WERI-Rb-1 (cell line): ENCODE data around the gene SPECC1.

ENCODE experiments used
- DNase-seq: peaks from one replicate; pipeline ENCODE4 v3.0.0-alpha.2; 2020
- H3K27ac ChIP-seq: fragments of 250-450 bp; sonication (Bioruptor Pico); 2 replicates; pipeline ENCODE4 v1.5.1; 2020; ENCODE audit warnings: mild to moderate bottlenecking, moderate library complexity
- H3K27me3 ChIP-seq: fragments of 250-450 bp; sonication (Bioruptor Pico); 2 replicates; pipeline ENCODE4 v1.5.1; 2021; ENCODE audit warnings: mild to moderate bottlenecking, low read depth, moderate library complexity; ENCODE audit not compliant: insufficient read depth, severe bottlenecking
- H3K36me3 ChIP-seq: fragments of 250-450 bp; sonication (Bioruptor Pico); 2 replicates; pipeline ENCODE4 v1.5.1; 2020; ENCODE audit warnings: mild to moderate bottlenecking, moderate library complexity
- H3K4me3 ChIP-seq: 2 replicates; pipeline ENCODE4 v1.5.1; 2011; ENCODE audit warnings: low read depth, mild to moderate bottlenecking, control low read depth, low read length
- H3K9me3 ChIP-seq: fragments of 250-450 bp; sonication (Bioruptor Pico); 2 replicates; pipeline ENCODE4 v1.5.1; 2021; ENCODE audit warnings: mild to moderate bottlenecking, moderate library complexity; ENCODE audit not compliant: severe bottlenecking
- TF ChIP-seq, protein P1 (sequence below): IDR thresholded peaks from 2 replicates; pipeline ENCODE4 v1.5.1; 2011; ENCODE audit warnings: low read depth, mild to moderate bottlenecking, control low read depth, inconsistent platforms, low read length

SPECC1 gene

DNA sequence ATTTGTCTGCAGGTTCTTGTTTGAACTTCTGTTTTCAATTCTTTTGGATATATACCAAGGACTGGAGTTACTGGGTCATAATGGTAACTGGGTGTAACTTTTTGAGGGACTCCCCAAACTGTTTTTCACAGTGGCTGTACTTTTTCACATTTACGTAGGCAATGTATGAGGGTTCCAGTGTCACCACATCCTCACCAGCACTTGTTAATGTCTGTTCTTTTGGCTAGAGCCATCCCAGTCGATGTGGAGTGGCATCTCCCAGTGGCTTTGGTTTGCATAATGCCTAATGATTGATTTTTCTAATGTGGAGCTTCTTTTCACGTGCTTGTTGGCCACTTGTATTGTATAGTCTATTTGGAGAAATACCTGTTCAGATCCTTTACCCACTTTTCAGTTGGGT lies 59.3 kb downstream of the SPECC1 start:
- H3K9me3 ChIP-seq = no peaks in the 10 kb centered on the region
- no peak for DNase-seq
- H3K4me3 ChIP-seq = no peak overlapping the region
- no peaks in the 10 kb centered on the region for H3K27me3 ChIP-seq
- no peaks in the 10 kb centered on the region for H3K36me3 ChIP-seq
- TF ChIP-seq, protein P1, sequence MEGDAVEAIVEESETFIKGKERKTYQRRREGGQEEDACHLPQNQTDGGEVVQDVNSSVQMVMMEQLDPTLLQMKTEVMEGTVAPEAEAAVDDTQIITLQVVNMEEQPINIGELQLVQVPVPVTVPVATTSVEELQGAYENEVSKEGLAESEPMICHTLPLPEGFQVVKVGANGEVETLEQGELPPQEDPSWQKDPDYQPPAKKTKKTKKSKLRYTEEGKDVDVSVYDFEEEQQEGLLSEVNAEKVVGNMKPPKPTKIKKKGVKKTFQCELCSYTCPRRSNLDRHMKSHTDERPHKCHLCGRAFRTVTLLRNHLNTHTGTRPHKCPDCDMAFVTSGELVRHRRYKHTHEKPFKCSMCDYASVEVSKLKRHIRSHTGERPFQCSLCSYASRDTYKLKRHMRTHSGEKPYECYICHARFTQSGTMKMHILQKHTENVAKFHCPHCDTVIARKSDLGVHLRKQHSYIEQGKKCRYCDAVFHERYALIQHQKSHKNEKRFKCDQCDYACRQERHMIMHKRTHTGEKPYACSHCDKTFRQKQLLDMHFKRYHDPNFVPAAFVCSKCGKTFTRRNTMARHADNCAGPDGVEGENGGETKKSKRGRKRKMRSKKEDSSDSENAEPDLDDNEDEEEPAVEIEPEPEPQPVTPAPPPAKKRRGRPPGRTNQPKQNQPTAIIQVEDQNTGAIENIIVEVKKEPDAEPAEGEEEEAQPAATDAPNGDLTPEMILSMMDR = no peak
- no peak overlapping the region for H3K27ac ChIP-seq

DNA sequence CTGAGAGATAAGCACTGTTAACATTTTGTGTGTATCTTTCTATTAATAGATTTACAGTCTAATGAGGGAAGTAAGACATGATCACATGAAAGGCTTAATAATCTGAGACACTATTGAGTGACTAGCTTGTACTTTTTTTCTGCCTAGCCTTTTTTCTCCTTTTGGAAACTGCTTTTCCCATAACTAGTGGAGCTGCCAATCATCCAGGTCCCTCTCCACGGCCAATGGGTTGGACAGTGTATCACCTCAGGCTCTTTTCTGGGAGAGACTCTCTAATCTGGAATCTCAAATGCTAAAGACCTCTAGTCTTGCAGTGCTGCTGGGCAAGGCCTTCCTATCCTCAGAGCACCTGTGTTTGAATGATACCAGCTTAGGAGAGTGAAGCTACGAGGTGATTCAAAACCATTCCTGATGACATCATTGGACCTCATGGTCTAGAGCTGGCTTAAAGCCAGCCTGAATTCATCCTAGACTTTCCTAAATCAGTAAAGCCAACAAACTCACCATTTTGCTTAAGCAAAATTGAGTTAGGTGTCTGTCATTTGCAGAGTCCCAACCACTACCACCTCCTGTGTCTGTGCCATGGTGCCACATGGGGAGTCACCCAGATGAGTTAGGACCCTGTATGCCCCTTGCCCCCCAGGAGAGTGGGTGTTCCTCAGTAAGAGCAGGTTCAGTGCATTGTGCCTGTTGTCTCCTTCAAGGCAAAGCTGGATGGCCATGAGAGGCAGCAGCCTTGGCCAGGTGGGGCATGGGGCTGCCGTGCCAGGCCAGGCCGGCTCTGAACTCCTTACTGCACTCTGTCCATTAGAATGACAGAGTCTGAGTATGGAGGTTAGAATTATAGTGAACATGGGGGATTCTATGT lies 62.9 kb downstream of the SPECC1 start:
- Histone ChIP-seq H3K9me3 (no peaks in the 10 kb centered on the region), H3K36me3 (no peaks in the 10 kb centered on the region), H3K4me3 (no peak overlapping the region), H3K27me3 (no peaks in the 10 kb centered on the region), H3K27ac (no peak overlapping the region)
- no peak for DNase-seq
- TF ChIP-seq, protein P1 = no peak

- no peaks in the 10 kb centered on the region for H3K27me3 ChIP-seq
- H3K27ac ChIP-seq = no peak overlapping the region
- H3K4me3 ChIP-seq = no peak overlapping the region
- no peaks in the 10 kb centered on the region for H3K36me3 ChIP-seq
- TF ChIP-seq, protein P1 = no peak
- no peaks in the 10 kb centered on the region for H3K9me3 ChIP-seq
- DNase-seq = no peak
These were observed 63.5 kb downstream of the SPECC1 start for GRCh38 chr17:20072692-20072992.

DNA sequence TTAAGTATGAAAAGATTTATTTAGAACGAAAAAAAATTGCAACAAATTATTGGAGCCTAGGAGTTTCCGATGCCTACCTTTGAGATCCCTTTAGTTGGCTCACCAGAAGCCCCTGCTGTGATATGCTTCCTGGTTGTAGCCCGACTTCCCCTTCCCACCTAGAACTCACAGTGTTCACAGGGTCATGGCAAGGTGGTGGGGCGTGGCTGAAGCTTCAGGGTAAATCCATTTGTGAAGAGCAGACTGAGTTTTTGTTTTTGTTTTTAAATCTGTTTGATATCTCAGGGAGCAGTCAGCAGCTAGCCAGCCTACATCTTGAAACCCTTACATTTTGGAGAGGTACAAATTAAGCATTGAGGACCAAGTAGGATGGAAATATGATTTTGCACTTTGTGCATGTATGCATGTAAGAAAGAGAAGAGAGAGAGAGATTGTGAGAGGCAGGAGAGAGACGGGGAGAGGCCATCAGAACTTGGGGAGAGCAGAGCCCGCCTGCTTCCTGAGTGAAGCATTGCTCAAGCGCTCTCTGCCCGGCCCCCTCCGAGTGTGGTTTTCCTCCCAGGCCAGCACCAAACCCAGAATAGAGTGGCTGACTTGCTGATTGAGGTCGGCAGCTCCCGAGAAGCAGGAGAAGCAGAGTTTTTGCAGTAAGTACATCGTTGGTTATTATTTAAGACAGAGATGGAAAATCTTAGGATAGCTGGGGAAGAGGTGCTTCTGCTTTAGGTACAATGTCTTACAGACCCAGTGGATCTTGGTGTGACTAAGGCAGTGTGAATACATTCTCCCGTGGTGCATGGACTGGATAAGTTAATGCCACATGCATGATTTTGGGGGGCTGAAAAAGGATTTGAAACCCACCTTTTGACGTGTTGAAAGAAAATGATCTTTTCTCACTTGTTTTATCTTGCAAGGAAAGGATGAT lies 64.2 kb downstream of the SPECC1 start:
- TF ChIP-seq, protein P1 = no peak
- Histone ChIP-seq H3K9me3 (no peaks in the 10 kb centered on the region), H3K27ac (no peak overlapping the region), H3K27me3 (no peaks in the 10 kb centered on the region), H3K4me3 (no peak overlapping the region), H3K36me3 (no peaks in the 10 kb centered on the region)
- no peak for DNase-seq

- no peak for DNase-seq
- no peak overlapping the region for H3K4me3 ChIP-seq
- H3K27ac ChIP-seq = no peak overlapping the region
- H3K9me3 ChIP-seq = no peaks in the 10 kb centered on the region
- H3K36me3 ChIP-seq = no peaks in the 10 kb centered on the region
- no peaks in the 10 kb centered on the region for H3K27me3 ChIP-seq
- TF ChIP-seq, protein P1 = no peak
These were observed 64.8 kb downstream of the SPECC1 start for GRCh38 chr17:20074001-20074400.
